GM21515 (cell line): Measurements from ENCODE around the gene ANO6.
A peak's percentile ranks its signal among the peaks of the same experiment; 100 is the strongest.

Source experiments
- ATAC-seq: cut with Tn5 transposase; IDR thresholded peaks from one replicate; pipeline ENCODE4 v1.9.1; 2021; ENCODE audit not compliant: unreplicated experiment

ANO6 gene

GRCh38 chr12:45209784-45210183 lies 6.1 kb upstream of the ANO6 start:
- no peak for ATAC-seq

GRCh38 chr12:45212064-45212463 lies 3.8 kb upstream of the ANO6 start:
- no peak for ATAC-seq

GRCh38 chr12:45213107-45213506 lies 2.8 kb upstream of the ANO6 start:
- ATAC-seq, result no peak

- no peak for ATAC-seq
Observed at GRCh38 chr12:45214071-45214470, 1.8 kb upstream of the ANO6 start.

- ATAC-seq, result no peak
Observed at GRCh38 chr12:45214749-45215418, 1.0 kb upstream of the ANO6 start.

GRCh38 chr12:45216230-45216982 lies 511 bp downstream of the ANO6 start:
- peak; percentile 47 for ATAC-seq

GRCh38 chr12:45216983-45217485 lies 1.1 kb downstream of the ANO6 start:
- no peak for ATAC-seq

- no peak for ATAC-seq
Observed at GRCh38 chr12:45217846-45218245, 2.0 kb downstream of the ANO6 start.

GRCh38 chr12:45219621-45220020 lies 3.7 kb downstream of the ANO6 start:
- ATAC-seq, result no peak

- no peak for ATAC-seq
Observed at GRCh38 chr12:45220363-45220931, 4.6 kb downstream of the ANO6 start.

- ATAC-seq, result no peak
Observed at GRCh38 chr12:45220969-45221368, 5.1 kb downstream of the ANO6 start.

- ATAC-seq, result no peak
Observed at GRCh38 chr12:45223868-45224267, 8.0 kb downstream of the ANO6 start.

GRCh38 chr12:45224311-45224710 lies 8.4 kb downstream of the ANO6 start:
- no peak for ATAC-seq

GRCh38 chr12:45226021-45226420 lies 10.1 kb downstream of the ANO6 start:
- no peak for ATAC-seq

- ATAC-seq, result no peak
Observed at GRCh38 chr12:45227316-45228067, 11.6 kb downstream of the ANO6 start.

GRCh38 chr12:45231515-45232145 lies 15.7 kb downstream of the ANO6 start:
- no peak for ATAC-seq

- ATAC-seq, result no peak
Observed at GRCh38 chr12:45232146-45232755, 16.4 kb downstream of the ANO6 start.

- ATAC-seq, result no peak
Observed at GRCh38 chr12:45232756-45233372, 17.0 kb downstream of the ANO6 start.

GRCh38 chr12:45234139-45234865 lies 18.4 kb downstream of the ANO6 start:
- no peak for ATAC-seq
